D721Med (cell line): ENCODE results near the gene ZNF521.

Experiments used
- DNase-seq: peaks from one replicate; pipeline ENCODE4 v3.0.0; 2011; ENCODE audit warnings: low spot score; ENCODE audit not compliant: insufficient read length
- FAIRE-seq: peaks from 2 replicates; lab custom pipeline; 2011; peaks lifted over from hg19 to GRCh38; lab: Jason Lieb, UNC
- TF ChIP-seq, protein P1 (sequence below): IDR thresholded peaks from 2 replicates; pipeline ENCODE4 v1.5.1; 2012; ENCODE audit warnings: mild to moderate bottlenecking, control low read depth; ENCODE audit not compliant: insufficient read depth; ENCODE audit errors: missing control alignments

The ZNF521 gene

DNA sequence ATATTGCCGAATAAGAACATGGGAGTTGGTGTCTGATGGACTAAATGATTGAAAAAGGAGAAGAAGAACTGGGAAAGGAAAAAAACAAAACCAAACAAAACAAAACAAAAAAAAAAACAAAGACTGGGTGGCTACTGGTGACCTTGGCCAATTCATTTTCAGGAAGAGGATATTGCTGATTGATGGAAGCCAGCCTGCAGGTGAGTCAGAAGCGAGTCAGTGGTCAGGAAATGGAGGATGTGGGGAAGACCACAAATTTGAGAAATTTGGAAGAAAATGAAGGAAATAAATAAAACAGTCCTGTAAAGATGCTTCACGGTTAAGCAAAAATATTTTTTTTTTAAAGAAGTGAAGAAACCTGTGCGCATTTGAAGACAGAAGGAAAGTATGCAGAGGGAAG is 296.9 kb downstream of the ZNF521 start:
- no peak for DNase-seq
- FAIRE-seq = no peak
- TF ChIP-seq, protein P1, sequence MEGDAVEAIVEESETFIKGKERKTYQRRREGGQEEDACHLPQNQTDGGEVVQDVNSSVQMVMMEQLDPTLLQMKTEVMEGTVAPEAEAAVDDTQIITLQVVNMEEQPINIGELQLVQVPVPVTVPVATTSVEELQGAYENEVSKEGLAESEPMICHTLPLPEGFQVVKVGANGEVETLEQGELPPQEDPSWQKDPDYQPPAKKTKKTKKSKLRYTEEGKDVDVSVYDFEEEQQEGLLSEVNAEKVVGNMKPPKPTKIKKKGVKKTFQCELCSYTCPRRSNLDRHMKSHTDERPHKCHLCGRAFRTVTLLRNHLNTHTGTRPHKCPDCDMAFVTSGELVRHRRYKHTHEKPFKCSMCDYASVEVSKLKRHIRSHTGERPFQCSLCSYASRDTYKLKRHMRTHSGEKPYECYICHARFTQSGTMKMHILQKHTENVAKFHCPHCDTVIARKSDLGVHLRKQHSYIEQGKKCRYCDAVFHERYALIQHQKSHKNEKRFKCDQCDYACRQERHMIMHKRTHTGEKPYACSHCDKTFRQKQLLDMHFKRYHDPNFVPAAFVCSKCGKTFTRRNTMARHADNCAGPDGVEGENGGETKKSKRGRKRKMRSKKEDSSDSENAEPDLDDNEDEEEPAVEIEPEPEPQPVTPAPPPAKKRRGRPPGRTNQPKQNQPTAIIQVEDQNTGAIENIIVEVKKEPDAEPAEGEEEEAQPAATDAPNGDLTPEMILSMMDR = no peak

DNA sequence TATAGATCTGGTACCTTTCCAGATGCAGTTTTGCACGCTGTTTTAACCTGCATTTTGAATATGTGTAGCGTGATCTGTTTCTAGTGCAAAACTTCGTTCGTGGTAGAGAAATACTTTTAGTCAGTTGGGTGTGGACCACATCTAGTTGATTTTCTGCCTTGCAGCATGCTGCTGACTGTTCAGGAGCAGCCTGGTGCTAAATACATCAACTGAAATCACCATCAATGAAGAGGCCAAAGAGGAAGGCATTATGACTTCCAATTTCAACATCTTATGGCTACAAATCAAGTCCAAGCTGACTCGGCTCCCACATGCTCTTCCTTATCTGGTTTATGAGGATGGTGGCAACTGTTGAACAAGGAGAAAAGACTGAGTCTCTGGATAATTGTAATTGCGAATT is 298.5 kb downstream of the ZNF521 start:
- DNase-seq = no peak
- TF ChIP-seq, protein P1 = no peak
- FAIRE-seq = no peak

DNA sequence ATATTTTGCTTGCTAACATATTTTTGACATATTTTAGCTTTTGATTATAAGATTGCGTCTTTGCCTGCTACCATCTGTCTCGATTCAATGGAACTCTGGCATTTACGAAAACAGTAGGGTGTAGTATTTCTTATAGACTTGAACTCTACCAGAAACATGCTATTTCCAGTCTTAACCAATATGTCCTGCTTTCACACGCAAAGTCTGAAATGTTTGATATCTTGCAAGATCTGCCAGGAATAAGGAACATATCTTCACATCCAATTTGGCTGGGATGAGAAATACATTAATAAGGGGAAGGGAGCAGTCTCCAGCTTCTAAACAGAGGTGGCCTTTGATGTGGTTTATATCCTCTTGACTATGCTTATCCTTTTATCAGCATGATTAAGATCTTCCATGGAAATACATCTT is 299.4 kb downstream of the ZNF521 start:
- DNase-seq = no peak
- FAIRE-seq = no peak
- TF ChIP-seq, protein P1 = no peak

DNA sequence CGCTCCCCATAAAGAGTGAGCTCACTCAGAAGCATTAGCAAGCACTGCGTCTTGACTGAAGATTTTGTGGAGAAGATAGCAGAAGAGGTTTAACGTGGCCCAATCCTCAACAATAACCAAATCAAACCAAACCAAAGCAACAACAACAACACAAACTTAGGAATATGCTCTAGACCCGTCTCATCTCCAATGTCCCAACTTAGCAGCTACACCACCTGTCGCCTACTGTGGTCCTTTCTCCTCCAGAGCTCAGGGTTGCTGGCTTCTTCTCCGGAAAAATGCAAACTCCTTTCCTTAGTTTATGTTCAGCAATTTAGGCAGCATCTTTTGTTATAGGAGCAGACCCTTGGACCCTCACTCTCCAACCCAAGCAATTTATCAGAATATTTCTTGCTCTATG is 301.4 kb downstream of the ZNF521 start:
- no peak for FAIRE-seq
- TF ChIP-seq, protein P1 = no peak
- DNase-seq = no peak

DNA sequence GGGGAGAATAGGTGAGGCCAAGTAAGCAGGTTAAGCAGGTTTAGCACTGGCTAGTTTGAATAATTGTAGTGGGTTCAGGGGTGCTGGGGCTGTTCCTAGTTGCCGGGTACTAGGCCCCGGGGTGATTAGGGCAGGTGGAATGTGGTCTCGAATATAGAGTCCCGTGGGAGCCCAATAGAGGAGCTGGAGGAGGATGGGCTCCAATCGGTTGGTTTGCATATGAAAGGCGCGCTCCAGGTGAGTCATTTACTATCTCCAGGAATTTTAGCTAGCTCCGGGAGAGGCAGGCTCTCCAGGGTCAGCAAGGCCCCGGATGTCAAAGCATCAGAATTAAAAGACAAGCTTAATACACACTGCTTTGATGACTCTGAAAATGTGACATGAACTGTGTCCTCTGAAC is 304.0 kb downstream of the ZNF521 start:
- no peak for FAIRE-seq
- TF ChIP-seq, protein P1 = no peak
- DNase-seq = no peak

DNA sequence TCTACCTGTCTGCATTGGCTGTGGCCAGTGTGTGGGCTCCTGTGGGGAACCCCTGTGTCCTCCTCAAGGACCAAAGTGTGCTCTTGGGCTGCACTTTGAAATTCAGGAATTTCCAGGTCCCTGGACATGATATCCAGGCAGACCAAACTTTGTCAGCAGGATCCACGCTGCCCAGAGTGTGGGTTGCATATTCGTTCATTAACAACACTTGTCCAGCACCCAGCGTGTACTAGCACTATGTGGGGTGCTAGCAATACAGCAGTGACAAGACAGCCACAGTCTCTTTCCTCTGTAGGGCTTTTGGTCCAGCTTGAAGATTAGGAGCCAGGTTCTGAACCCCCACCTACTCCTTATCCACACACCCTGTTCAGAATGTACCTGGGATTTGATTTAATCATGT is 304.5 kb downstream of the ZNF521 start:
- TF ChIP-seq, protein P1 = no peak
- FAIRE-seq = no peak
- no peak for DNase-seq

DNA sequence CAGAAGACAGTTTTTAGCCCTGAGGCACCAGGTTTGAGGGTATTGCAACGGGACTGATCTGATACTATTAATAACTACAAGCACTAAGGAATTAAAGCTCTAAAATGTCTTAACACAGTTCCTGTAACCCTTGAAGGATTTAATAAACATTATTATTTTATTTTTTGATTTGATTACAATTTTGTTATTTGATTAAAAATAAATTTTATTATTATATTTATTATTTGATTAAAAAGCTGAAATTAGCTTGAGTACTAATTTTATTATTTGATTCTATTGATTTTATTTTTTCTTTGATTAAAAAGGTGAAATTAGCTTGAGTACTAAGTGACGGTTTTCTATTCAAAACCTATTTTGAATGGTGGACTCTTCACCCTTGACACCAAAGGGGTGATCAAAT is 307.3 kb downstream of the ZNF521 start:
- DNase-seq = no peak
- FAIRE-seq = no peak
- TF ChIP-seq, protein P1 = no peak
